HuH-7.5 (cell line): ENCODE data around the gene HOXC12.

ENCODE experiments used
- DNase-seq: peaks from one replicate; pipeline ENCODE4 v3.0.0; 2011; ENCODE audit warnings: low spot score

Gene HOXC12

GRCh38 chr12:53972152-53972702 is 17.5 kb downstream of the HOXC12 start:
- no peak for DNase-seq

- no peak for DNase-seq
Observed at GRCh38 chr12:53972722-53973235, 18.1 kb downstream of the HOXC12 start, which contains the start of gene HOXC11. TSS of gene HOXC11 (plus strand) at chr12:53973126. CDS start at chr12:53973242, 116 bp downstream.

- DNase-seq: no peak
Observed at GRCh38 chr12:53973236-53974042, 18.7 kb downstream of the HOXC12 start.

- DNase-seq: no peak
Observed at GRCh38 chr12:53974084-53975063, 19.7 kb downstream of the HOXC12 start, which contains the start of gene HOTAIR. TSS of gene HOTAIR (minus strand) at chr12:53974954.

GRCh38 chr12:53975064-53975471 is 20.4 kb downstream of the HOXC12 start:
- no peak for DNase-seq

GRCh38 chr12:53975479-53976152 is 20.9 kb downstream of the HOXC12 start:
- no peak for DNase-seq

GRCh38 chr12:53976172-53976822 is 21.6 kb downstream of the HOXC12 start:
- DNase-seq: no peak

GRCh38 chr12:53976823-53977595 is 22.3 kb downstream of the HOXC12 start:
- DNase-seq: no peak

- no peak for DNase-seq
Observed at GRCh38 chr12:53977596-53978445, 23.1 kb downstream of the HOXC12 start.

GRCh38 chr12:53978477-53979356 is 24.0 kb downstream of the HOXC12 start:
- DNase-seq: no peak

- no peak for DNase-seq
Observed at GRCh38 chr12:53980104-53980801, 25.6 kb downstream of the HOXC12 start.

- no peak for DNase-seq
Observed at GRCh38 chr12:53980802-53981496, 26.2 kb downstream of the HOXC12 start.

GRCh38 chr12:53981634-53982565 is 27.2 kb downstream of the HOXC12 start:
- no peak for DNase-seq

GRCh38 chr12:53982648-53983567 is 28.2 kb downstream of the HOXC12 start:
- no peak for DNase-seq

GRCh38 chr12:53983568-53983949 is 28.9 kb downstream of the HOXC12 start:
- DNase-seq: no peak
